Measurements from ENCODE around the gene ZNF888. TPM values are rescaled to one million over a fixed set of nuclear protein-coding genes. Genes with fewer than 3 reads are reported as not detected.
"Not testable (repeated sequence)": the region's sequence is repeated elsewhere in the genome, so short reads cannot be mapped to it uniquely, and the experiment has no call there.

Gene ZNF888
- total and polyA plus RNA-seq, 2 donors (not counting 1 experiment from before 2014, with no cell fraction given), result 2.7 to 15.6 TPM

GRCh38 chr19:52871466-52871865 lies 51.8 kb downstream of the ZNF888 start:
- Mint-ChIP-seq H3K9me3 (ENCODE audit: insufficient read depth) (peaks cover 5% of the 10 kb centered on the region), H3K4me1 (no peaks in the 10 kb centered on the region), H3K4me3 (no peak overlapping the region), H3K27ac (no peak overlapping the region), H3K27me3 (no peaks in the 10 kb centered on the region)
- no peak for TF ChIP-seq EZH2 (IDR thresholded peaks at IDR 0.05; ENCODE audit: borderline replicate concordance, insufficient read depth, low read depth, low read length, poor library complexity, severe bottlenecking)
- TF ChIP-seq, protein P1, sequence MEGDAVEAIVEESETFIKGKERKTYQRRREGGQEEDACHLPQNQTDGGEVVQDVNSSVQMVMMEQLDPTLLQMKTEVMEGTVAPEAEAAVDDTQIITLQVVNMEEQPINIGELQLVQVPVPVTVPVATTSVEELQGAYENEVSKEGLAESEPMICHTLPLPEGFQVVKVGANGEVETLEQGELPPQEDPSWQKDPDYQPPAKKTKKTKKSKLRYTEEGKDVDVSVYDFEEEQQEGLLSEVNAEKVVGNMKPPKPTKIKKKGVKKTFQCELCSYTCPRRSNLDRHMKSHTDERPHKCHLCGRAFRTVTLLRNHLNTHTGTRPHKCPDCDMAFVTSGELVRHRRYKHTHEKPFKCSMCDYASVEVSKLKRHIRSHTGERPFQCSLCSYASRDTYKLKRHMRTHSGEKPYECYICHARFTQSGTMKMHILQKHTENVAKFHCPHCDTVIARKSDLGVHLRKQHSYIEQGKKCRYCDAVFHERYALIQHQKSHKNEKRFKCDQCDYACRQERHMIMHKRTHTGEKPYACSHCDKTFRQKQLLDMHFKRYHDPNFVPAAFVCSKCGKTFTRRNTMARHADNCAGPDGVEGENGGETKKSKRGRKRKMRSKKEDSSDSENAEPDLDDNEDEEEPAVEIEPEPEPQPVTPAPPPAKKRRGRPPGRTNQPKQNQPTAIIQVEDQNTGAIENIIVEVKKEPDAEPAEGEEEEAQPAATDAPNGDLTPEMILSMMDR (IDR thresholded peaks at IDR 0.05), result no peak
- no peaks in the 10 kb centered on the region for H4K20me1 ChIP-seq (ENCODE audit: control insufficient read depth, insufficient read depth, low read length, poor library complexity, severe bottlenecking)
- H2AFZ ChIP-seq (ENCODE audit: insufficient read depth, low read depth, low read length, poor library complexity, severe bottlenecking), result no peak overlapping the region
- no peaks in the 10 kb centered on the region for H3K4me1 ChIP-seq (ENCODE audit: control insufficient read depth in 2 of 2, insufficient read depth in 2 of 2, low read length in 2 of 2)
- no peak overlapping the region for H3K4me3 ChIP-seq (ENCODE audit: control extremely low read depth in 1 of 5, extremely low read depth in 1 of 5, insufficient read depth in 1 of 5, low read depth in 2 of 5, low read length in 4 of 5)
- peaks cover 0 to 14% (median 2%) of the 10 kb centered on the region in 3 donors for H3K9me3 ChIP-seq (ENCODE audit: control extremely low read depth in 1 of 3, control insufficient read depth in 2 of 3, insufficient read depth in 1 of 3, low read length in 2 of 3)
- no peaks in the 10 kb centered on the region for H3K36me3 ChIP-seq (replicated peaks in 1 of 2; ENCODE audit: control extremely low read depth in 1 of 2, control insufficient read depth in 1 of 2, extremely low read depth in 1 of 2, insufficient read depth in 2 of 2, low read length in 1 of 2)
- POLR2A ChIA-PET, result interaction anchor here (0.9 kb wide), 1 partner anchor 11 kb away, joined by 4 read pairs; no protein-coding TSS in a partner anchor
- ATAC-seq (ENCODE audit: low read depth) (no peak), DNase-seq (no peak)
- CTCF ChIA-PET, result no interaction called here
- H3K27me3 ChIP-seq (replicated peaks in 1 of 4; ENCODE audit: control extremely low read depth in 1 of 4, control insufficient read depth in 3 of 4, insufficient read depth in 4 of 4, low read length in 3 of 4), result no peaks in the 10 kb centered on the region
- H3K4me2 ChIP-seq (replicated peaks; ENCODE audit: low read depth, low read length, poor library complexity, severe bottlenecking), result no peak overlapping the region
- intact Hi-C loops (cut with micrococcal nuclease), result no loop called here
- no peak overlapping the region for H3K27ac ChIP-seq (ENCODE audit: low read length in 2 of 2)
- no peaks in the 10 kb centered on the region for H3K79me2 ChIP-seq (ENCODE audit: control insufficient read depth, insufficient read depth, low read length)
- WGBS (ENCODE audit: insufficient coverage), result 95% methylated on average over 3 of the region's 3 CpGs
- no peak overlapping the region for H3K9ac ChIP-seq (ENCODE audit: low read length)

DNA sequence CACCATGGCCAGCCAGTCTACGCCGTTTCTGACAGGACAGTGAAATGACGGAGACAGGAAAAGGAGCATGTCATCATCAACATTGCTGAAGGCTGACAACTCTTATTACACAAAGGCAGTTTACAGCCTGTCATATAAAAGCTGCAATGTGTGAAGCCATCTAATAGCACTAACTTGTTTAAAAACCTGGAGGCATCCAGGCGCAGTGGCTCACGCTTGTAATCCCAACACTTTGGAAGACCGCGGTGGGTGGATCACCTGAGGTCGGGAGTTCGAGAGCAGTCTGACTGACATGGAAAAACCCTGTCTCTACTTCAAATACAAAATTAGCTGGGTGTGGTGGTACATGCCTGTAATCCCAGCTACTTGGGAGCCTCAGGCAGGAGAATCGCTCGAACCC lies 55.2 kb downstream of the ZNF888 start:
- POLR2A ChIA-PET; H3K9ac ChIP-seq (ENCODE audit: low read length); H3K27me3 ChIP-seq (replicated peaks in 1 of 4; ENCODE audit: control extremely low read depth in 1 of 4, control insufficient read depth in 3 of 4, insufficient read depth in 4 of 4, low read length in 3 of 4); H2AFZ ChIP-seq (ENCODE audit: insufficient read depth, low read depth, low read length, poor library complexity, severe bottlenecking); CTCF ChIA-PET; H3K4me3 ChIP-seq (ENCODE audit: control extremely low read depth in 1 of 5, extremely low read depth in 1 of 5, insufficient read depth in 1 of 5, low read depth in 2 of 5, low read length in 4 of 5); H3K27me3 Mint-ChIP-seq; H4K20me1 ChIP-seq (ENCODE audit: control insufficient read depth, insufficient read depth, low read length, poor library complexity, severe bottlenecking); H3K9me3 Mint-ChIP-seq (ENCODE audit: insufficient read depth); H3K9me3 ChIP-seq (ENCODE audit: control extremely low read depth in 1 of 3, control insufficient read depth in 2 of 3, insufficient read depth in 1 of 3, low read length in 2 of 3); H3K4me3 Mint-ChIP-seq; ATAC-seq (ENCODE audit: low read depth); H3K36me3 ChIP-seq (replicated peaks in 1 of 2; ENCODE audit: control extremely low read depth in 1 of 2, control insufficient read depth in 1 of 2, extremely low read depth in 1 of 2, insufficient read depth in 2 of 2, low read length in 1 of 2); intact Hi-C loops (cut with micrococcal nuclease); H3K27ac ChIP-seq (ENCODE audit: low read length in 2 of 2); H3K27ac Mint-ChIP-seq; DNase-seq; H3K4me1 Mint-ChIP-seq; H3K4me2 ChIP-seq (replicated peaks; ENCODE audit: low read depth, low read length, poor library complexity, severe bottlenecking); H3K79me2 ChIP-seq (ENCODE audit: control insufficient read depth, insufficient read depth, low read length); H3K4me1 ChIP-seq (ENCODE audit: control insufficient read depth in 2 of 2, insufficient read depth in 2 of 2, low read length in 2 of 2): not testable (repeated sequence)
- 99% methylated on average over 9 of the region's 11 CpGs for WGBS (ENCODE audit: insufficient coverage)

- POLR2A ChIA-PET, result not testable (repeated sequence)
- ATAC-seq (ENCODE audit: low read depth), result peak; percentile 100
These were observed 65.6 kb downstream of the ZNF888 start, which contains the start of gene ZNF468 for GRCh38 chr19:52857378-52858191. ZNF468 (minus strand) TSS chr19:52857619; CDS start chr19:52854272, 3,347 bp downstream.

More at GRCh38 chr19:52857378-52858191, 65.6 kb downstream of the ZNF888 start, which contains the start of gene ZNF468:
- Histone ChIP-seq H3K9ac (ENCODE audit: low read length) (peak within 1 kb of the TSS; percentile 83), H3K4me2 (replicated peaks; ENCODE audit: low read depth, low read length, poor library complexity, severe bottlenecking) (peak within 1 kb of the TSS; percentile 88), H2AFZ (ENCODE audit: insufficient read depth, low read depth, low read length, poor library complexity, severe bottlenecking) (peak within 1 kb of the TSS; percentile 95), H3K79me2 (ENCODE audit: control insufficient read depth, insufficient read depth, low read length) (peaks cover 22% of the 10 kb centered on the region), H3K4me3 (ENCODE audit: control extremely low read depth in 1 of 5, extremely low read depth in 1 of 5, insufficient read depth in 1 of 5, low read depth in 2 of 5, low read length in 4 of 5) (peak within 1 kb of the TSS; percentile 74 to 82 (median 78)), H3K36me3 (replicated peaks in 1 of 2; ENCODE audit: control extremely low read depth in 1 of 2, control insufficient read depth in 1 of 2, extremely low read depth in 1 of 2, insufficient read depth in 2 of 2, low read length in 1 of 2) (peaks cover 4 to 14% of the 10 kb centered on the region in 2 experiments), H3K27ac (ENCODE audit: low read length in 2 of 2) (peak within 1 kb of the TSS; percentile 55 to 76)
- peaks cover 22% of the 10 kb centered on the region for H3K4me1 Mint-ChIP-seq
- peak; percentile 82 for DNase-seq
- intact Hi-C loops (cut with micrococcal nuclease), result loop anchor here (1.0 kb wide), 1 partner anchor 40 kb away; the partner anchor contains the start of gene ZNF320
- CTCF ChIA-PET, result interaction anchor here (0.7 kb wide), 2 partner anchors 86 to 1487 kb away, joined by 3 to 5 read pairs; no protein-coding TSS in a partner anchor
- not testable (repeated sequence) for H3K9me3 Mint-ChIP-seq (ENCODE audit: insufficient read depth); H4K20me1 ChIP-seq (ENCODE audit: control insufficient read depth, insufficient read depth, low read length, poor library complexity, severe bottlenecking); H3K27me3 Mint-ChIP-seq; H3K27me3 ChIP-seq (replicated peaks in 1 of 4; ENCODE audit: control extremely low read depth in 1 of 4, control insufficient read depth in 3 of 4, insufficient read depth in 4 of 4, low read length in 3 of 4); H3K4me1 ChIP-seq (ENCODE audit: control insufficient read depth in 2 of 2, insufficient read depth in 2 of 2, low read length in 2 of 2); H3K9me3 ChIP-seq (ENCODE audit: control extremely low read depth in 1 of 3, control insufficient read depth in 2 of 3, insufficient read depth in 1 of 3, low read length in 2 of 3)
- WGBS (ENCODE audit: insufficient coverage), result 0% methylated on average over 15 of the region's 43 CpGs
- peak within 1 kb of the TSS; percentile 93 for H3K4me3 Mint-ChIP-seq
- H3K27ac Mint-ChIP-seq, result peak within 1 kb of the TSS; percentile 85

Measured in B cell (primary cell).